ENCODE results near the gene TAF4B.

GRCh38 chr18:26403491-26403890 is 177.2 kb downstream of the TAF4B start:
- TF ChIP-seq CTCF (IDR thresholded peaks at IDR 0.05) (no peak), POLR2AphosphoS5 (IDR thresholded peaks at IDR 0.05) (no peak), EP300 (IDR thresholded peaks at IDR 0.05) (no peak)

Data from upper lobe of left lung (tissue), 4 donors.